T-cell (primary cell): Measurements from ENCODE around the gene SETDB1. TPM values are rescaled to one million over a fixed set of nuclear protein-coding genes. Genes with fewer than 3 reads are reported as not detected.

ENCODE experiments used
- ATAC-seq, 4 experiments: fragments of 200-7000 bp in 3 of 4; fragments of 150-1000 bp in 1 of 4; cut with Tn5 transposase; replicated peaks in 1 of 4; 1 replicate in 3 of 4; 2 replicates in 1 of 4; pipeline ENCODE4 v1.10.0; 2021; ENCODE audit warnings: moderate library complexity in 3 of 4, mild to moderate bottlenecking in 2 of 4, moderate number of reproducible peaks in 1 of 4
- CTCF ChIA-PET, 2 donors: fragments of 300-600 bp; sonication (Branson Sonifier 250); formaldehyde crosslinking; loops; one replicate each; lab custom pipeline; 2022; ENCODE audit warnings: antibody characterized with exemption in 2 of 2; lab: Charles Lee
- POLR2A ChIA-PET, 2 donors: fragments of 300-600 bp; sonication (Branson Sonifier 250); formaldehyde crosslinking; loops; one replicate each; lab custom pipeline; 2022; ENCODE audit warnings: antibody characterized with exemption in 2 of 2; lab: Charles Lee
- DNase-seq, 35 experiments: peaks; one replicate each; pipeline versions ENCODE4 v3.0.0 to v3.0.0-alpha.2; 2013 to 2023
- H3K27ac ChIP-seq: one replicate; pipeline ENCODE4 v1.5.1; 2013; ENCODE audit warnings: low read length
- H3K27me3 ChIP-seq, 2 experiments: replicated peaks in 1 of 2; 1 replicate in 1 of 2; 2 replicates in 1 of 2; pipeline versions ENCODE4 v1.6.1 to v1.7.0; 2013; ENCODE audit warnings: low read length in 1 of 2, mixed read lengths in 1 of 2; ENCODE audit not compliant: control insufficient read depth in 2 of 2, insufficient read depth in 2 of 2; ENCODE audit errors: extremely low read depth in 1 of 2
- H3K36me3 ChIP-seq, 2 donors: 1 replicate in 1 of 2; 2 replicates in 1 of 2; pipeline versions ENCODE4 v1.6.1 to v1.7.0; 2013; ENCODE audit warnings: low read length in 1 of 2; ENCODE audit not compliant: control insufficient read depth in 2 of 2, insufficient read depth in 1 of 2; ENCODE audit errors: extremely low read depth in 1 of 2
- H3K4me1 ChIP-seq, 2 experiments: 1 replicate in 1 of 2; 2 replicates in 1 of 2; pipeline versions ENCODE4 v1.6.1 to v1.7.0; 2013; ENCODE audit warnings: low read length in 2 of 2, mixed read lengths in 1 of 2; ENCODE audit not compliant: insufficient read depth in 2 of 2, control insufficient read depth in 1 of 2; ENCODE audit errors: extremely low read depth in 1 of 2
- H3K4me3 ChIP-seq, 2 donors: 1 replicate in 1 of 2; 2 replicates in 1 of 2; pipeline versions ENCODE4 v1.5.1 to v1.7.0; 2013; ENCODE audit warnings: mild to moderate bottlenecking in 2 of 2, low read length in 1 of 2, moderate library complexity in 1 of 2; ENCODE audit not compliant: control insufficient read depth in 1 of 2; ENCODE audit errors: extremely low read depth in 1 of 2
- H3K9me3 ChIP-seq: 2 replicates; pipeline ENCODE4 v1.7.0; 2013
- H3K27ac Mint-ChIP-seq, 2 donors: one replicate each; pipeline ENCODE4 v1.8.0; 2020 to 2021; ENCODE audit warnings: mild to moderate bottlenecking in 2 of 2, mixed read lengths in 2 of 2
- H3K27me3 Mint-ChIP-seq, 2 donors: one replicate each; pipeline ENCODE4 v1.8.0; 2021 to 2022; ENCODE audit warnings: mixed read lengths in 2 of 2
- H3K36me3 Mint-ChIP-seq: one replicate; pipeline ENCODE4 v1.8.0; 2021; ENCODE audit warnings: mixed read lengths
- H3K4me1 Mint-ChIP-seq, 3 donors: one replicate each; pipeline ENCODE4 v1.8.0; 2020 to 2022; ENCODE audit warnings: mixed read lengths in 3 of 3, mild to moderate bottlenecking in 1 of 3
- H3K4me3 Mint-ChIP-seq, 3 donors: one replicate each; pipeline ENCODE4 v1.8.0; 2020 to 2022; ENCODE audit warnings: mild to moderate bottlenecking in 3 of 3, mixed read lengths in 3 of 3, moderate library complexity in 3 of 3
- H3K9me3 Mint-ChIP-seq, 3 donors: one replicate each; pipeline ENCODE4 v1.8.0; 2020 to 2022; ENCODE audit warnings: mixed read lengths in 3 of 3
- WGBS: methylation state at CpG from one replicate; pipeline ENCODE4 v1.1.5; 2013; ENCODE audit warnings: missing lambda C conversion rate; ENCODE audit not compliant: insufficient coverage; 5-methylcytosine and 5-hydroxymethylcytosine counted together
- total RNA-seq, 35 experiments: library from RNA in 6 of 35; stranded (reverse) in 6 of 35; fragments of 120-200 nt in 1 of 35; gene quantifications; one replicate each; pipeline versions ENCODE4 v1.2.1 to v1.2.4 and lab custom pipeline; 2013 to 2026

SETDB1 gene
- total RNA-seq, 5 donors from 2014 or later (not counting 1 experiment from before 2014, with no cell fraction given) = 44.5 to 72.6 (median 62.5) TPM

- Mint-ChIP-seq H3K4me1 (peaks cover 34 to 41% (median 38%) of the 10 kb centered on the region in 3 donors), H3K36me3 (peaks cover 29% of the 10 kb centered on the region), H3K9me3 (no peaks in the 10 kb centered on the region), H3K27ac (peak overlapping the region; percentile 46 to 64), H3K4me3 (no peak overlapping the region), H3K27me3 (no peaks in the 10 kb centered on the region)
- ATAC-seq = no peak
- Histone ChIP-seq H3K9me3 (no peaks in the 10 kb centered on the region), H3K27me3 (no peaks in the 10 kb centered on the region), H3K4me3 (no peak overlapping the region), H3K27ac (no peak overlapping the region), H3K36me3 (peaks cover 15 to 44% of the 10 kb centered on the region in 2 donors), H3K4me1 (peaks cover 23 to 39% of the 10 kb centered on the region in 2 experiments)
- POLR2A ChIA-PET = no interaction called here
- CTCF ChIA-PET = interaction anchor here (0.5 to 1.1 kb wide), 3 partner anchors 10 to 646 kb away, joined by 3 to 4 read pairs (median 4); no protein-coding TSS in a partner anchor
- no peak for DNase-seq
- 50% methylated on average over 1 of the region's 3 CpGs for WGBS
These were observed 43.5 kb downstream of the SETDB1 start for GRCh38 chr1:150969626-150970025.

GRCh38 chr1:150970808-150971582 lies 44.8 kb downstream of the SETDB1 start:
- no peaks in the 10 kb centered on the region for H3K27me3 Mint-ChIP-seq
- peak overlapping the region; percentile 91 to 94 for H3K27ac Mint-ChIP-seq
- no peaks in the 10 kb centered on the region for H3K9me3 Mint-ChIP-seq
- ChIA-PET CTCF (interaction anchor here (0.9 to 1.1 kb wide), 2 partner anchors 9 to 17 kb away, joined by 3 read pairs; no protein-coding TSS in a partner anchor), POLR2A (interaction anchor here in 1 of 2 donors (0.6 kb wide), 2 partner anchors 14 to 524 kb away, joined by 3 read pairs; no protein-coding TSS in a partner anchor)
- H3K9me3 ChIP-seq = no peaks in the 10 kb centered on the region
- peaks cover 23 to 47% of the 10 kb centered on the region in 2 experiments for H3K4me1 ChIP-seq
- ATAC-seq (no peak), DNase-seq (no peak)
- H3K36me3 Mint-ChIP-seq = peaks cover 26% of the 10 kb centered on the region
- peaks cover 10 to 34% of the 10 kb centered on the region in 2 donors for H3K36me3 ChIP-seq
- H3K4me3 ChIP-seq = no peak overlapping the region
- H3K4me1 Mint-ChIP-seq = peaks cover 40 to 47% (median 41%) of the 10 kb centered on the region in 3 donors
- peak overlapping the region; percentile 12 for H3K27ac ChIP-seq
- H3K27me3 ChIP-seq = no peaks in the 10 kb centered on the region
- WGBS = 85% methylated on average over 7 of the region's 11 CpGs
- H3K4me3 Mint-ChIP-seq = peak overlapping the region in 2 of 3 donors; percentile 4 to 89

- H3K4me3 Mint-ChIP-seq = peak overlapping the region; percentile 83 to 89 (median 85)
- Histone ChIP-seq H3K27ac (no peak overlapping the region), H3K27me3 (no peaks in the 10 kb centered on the region), H3K4me1 (peaks cover 24 to 55% of the 10 kb centered on the region in 2 experiments), H3K36me3 (peaks cover 10 to 26% of the 10 kb centered on the region in 2 donors), H3K9me3 (no peaks in the 10 kb centered on the region), H3K4me3 (no peak overlapping the region)
- H3K27ac Mint-ChIP-seq = peak overlapping the region; percentile 91 to 94
- ATAC-seq (no peak), DNase-seq (no peak)
- H3K36me3 Mint-ChIP-seq = peaks cover 19% of the 10 kb centered on the region
- no peaks in the 10 kb centered on the region for H3K27me3 Mint-ChIP-seq
- ChIA-PET POLR2A (no interaction called here), CTCF (no interaction called here)
- peaks cover 48 to 55% (median 49%) of the 10 kb centered on the region in 3 donors for H3K4me1 Mint-ChIP-seq
- no peaks in the 10 kb centered on the region for H3K9me3 Mint-ChIP-seq
- WGBS = no CpG with 5 or more reads among the region's 6 CpGs
These were observed 45.6 kb downstream of the SETDB1 start for GRCh38 chr1:150971583-150972416.

GRCh38 chr1:150972417-150972940 lies 46.3 kb downstream of the SETDB1 start:
- H3K4me3 ChIP-seq = no peak overlapping the region
- H3K27me3 ChIP-seq = no peaks in the 10 kb centered on the region
- peaks cover 30 to 62% of the 10 kb centered on the region in 2 experiments for H3K4me1 ChIP-seq
- H3K9me3 ChIP-seq = no peaks in the 10 kb centered on the region
- peak overlapping the region; percentile 83 to 89 (median 85) for H3K4me3 Mint-ChIP-seq
- no peaks in the 10 kb centered on the region for H3K27me3 Mint-ChIP-seq
- H3K27ac ChIP-seq = peak overlapping the region; percentile 73
- ChIA-PET CTCF (no interaction called here), POLR2A (interaction anchor here in 1 of 2 donors (0.5 kb wide), 1 partner anchor 638 kb away, joined by 5 read pairs; no protein-coding TSS in a partner anchor)
- peaks cover 10 to 19% of the 10 kb centered on the region in 2 donors for H3K36me3 ChIP-seq
- H3K27ac Mint-ChIP-seq = peak overlapping the region; percentile 91 to 94
- no peaks in the 10 kb centered on the region for H3K9me3 Mint-ChIP-seq
- WGBS = 83% methylated on average over 1 of the region's 4 CpGs
- H3K36me3 Mint-ChIP-seq = peaks cover 13% of the 10 kb centered on the region
- peaks cover 55 to 61% (median 56%) of the 10 kb centered on the region in 3 donors for H3K4me1 Mint-ChIP-seq
- DNase-seq (no peak), ATAC-seq (no peak)

GRCh38 chr1:150973258-150973835 lies 47.2 kb downstream of the SETDB1 start:
- DNase-seq = peak in 3 of 35 experiments; percentile 4 to 11 (median 9)

More at GRCh38 chr1:150973258-150973835, 47.2 kb downstream of the SETDB1 start:
- ChIA-PET CTCF (interaction anchor here (0.7 to 1.3 kb wide), 2 partner anchors 32 to 426 kb away, joined by 3 to 4 read pairs; partner anchors contain the start of gene PSMB4 (in 1 of the 2)), POLR2A (interaction anchor here in 1 of 2 donors (0.6 kb wide), 1 partner anchor 10 kb away, joined by 3 read pairs; no protein-coding TSS in a partner anchor)
- WGBS = 32% methylated on average over 13 of the region's 15 CpGs
- peak overlapping the region; percentile 73 for H3K27ac ChIP-seq
- peak overlapping the region; percentile 83 to 89 (median 85) for H3K4me3 Mint-ChIP-seq
- peak overlapping the region; percentile 72 to 91 for H3K4me3 ChIP-seq
- H3K27ac Mint-ChIP-seq = peak overlapping the region; percentile 91 to 94
- peaks cover 60 to 66% (median 63%) of the 10 kb centered on the region in 3 donors for H3K4me1 Mint-ChIP-seq
- H3K27me3 ChIP-seq = no peaks in the 10 kb centered on the region
- H3K36me3 Mint-ChIP-seq = peaks cover 5% of the 10 kb centered on the region
- no peaks in the 10 kb centered on the region for H3K9me3 ChIP-seq
- peaks cover 33 to 69% of the 10 kb centered on the region in 2 experiments for H3K4me1 ChIP-seq
- peaks cover 3 to 10% of the 10 kb centered on the region in 2 donors for H3K36me3 ChIP-seq
- H3K9me3 Mint-ChIP-seq = no peaks in the 10 kb centered on the region
- no peaks in the 10 kb centered on the region for H3K27me3 Mint-ChIP-seq
- ATAC-seq = no peak
